TTC549 (cell line): ENCODE measurements around the gene MMP14.
"Not testable (repeated sequence)": the region's sequence is repeated elsewhere in the genome, so short reads cannot be mapped to it uniquely, and the experiment has no call there.

Source experiments
- FAIRE-seq: peaks from 2 replicates; lab custom pipeline; 2012; peaks lifted over from hg19 to GRCh38; lab: Jason Lieb, UNC

The MMP14 gene

GRCh38 chr14:22814941-22815713 is 21.3 kb upstream of the MMP14 start, which contains the start of gene SLC7A7:
Gene SLC7A7, minus strand, starts transcription at chr14:22815435. Its CDS starts 2,037 bp downstream, at chr14:22813398.
- FAIRE-seq: no peak

GRCh38 chr14:22819151-22819988 is 17.0 kb upstream of the MMP14 start:
- FAIRE-seq: no peak

GRCh38 chr14:22820731-22821130 is 15.7 kb upstream of the MMP14 start:
- FAIRE-seq: no peak

- FAIRE-seq: no peak
Observed at GRCh38 chr14:22821193-22822015, 15.0 kb upstream of the MMP14 start.

- FAIRE-seq: no peak
Observed at GRCh38 chr14:22822016-22822570, 14.3 kb upstream of the MMP14 start.

GRCh38 chr14:22822571-22823098 is 13.8 kb upstream of the MMP14 start:
- no peak for FAIRE-seq

GRCh38 chr14:22824711-22825359 is 11.6 kb upstream of the MMP14 start:
- no peak for FAIRE-seq

- FAIRE-seq: not testable (repeated sequence)
Observed at GRCh38 chr14:22829076-22829660, 7.2 kb upstream of the MMP14 start.

GRCh38 chr14:22829661-22830442 is 6.5 kb upstream of the MMP14 start, which contains the start of gene MRPL52:
Gene MRPL52, plus strand, starts transcription at chr14:22829887. Its CDS starts 26 bp downstream, at chr14:22829913.
- no peak for FAIRE-seq

- no peak for FAIRE-seq
Observed at GRCh38 chr14:22830443-22831010, 5.9 kb upstream of the MMP14 start.

- FAIRE-seq: no peak
Observed at GRCh38 chr14:22835505-22835904, 880 bp upstream of the MMP14 start.

GRCh38 chr14:22837114-22837749 is 847 bp downstream of the MMP14 start:
- no peak for FAIRE-seq

GRCh38 chr14:22837750-22838538 is 1.6 kb downstream of the MMP14 start:
- FAIRE-seq: no peak

- FAIRE-seq: no peak
Observed at GRCh38 chr14:22838631-22839041, 2.3 kb downstream of the MMP14 start.

- no peak for FAIRE-seq
Observed at GRCh38 chr14:22839159-22839779, 2.9 kb downstream of the MMP14 start.

- FAIRE-seq: no peak
Observed at GRCh38 chr14:22841311-22841710, 4.9 kb downstream of the MMP14 start.

GRCh38 chr14:22841769-22842168 is 5.4 kb downstream of the MMP14 start:
- no peak for FAIRE-seq
